Esophagus muscularis mucosa (tissue), 4 donors: ENCODE results near the gene PAK4. TPM values are rescaled to one million over a fixed set of nuclear protein-coding genes. Genes with fewer than 3 reads are reported as not detected.

Experiments
- DNase-seq: peaks from one replicate; pipeline ENCODE4 v3.0.0-alpha.2; 2017; ENCODE audit errors: extremely low spot score
- H3K27ac ChIP-seq, 4 donors: fragments of 200-600 bp; sonication (generic); replicated peaks in 1 of 4; 1 replicate in 3 of 4; 2 replicates in 1 of 4; pipeline ENCODE4 v1.5.1; 2016 to 2019; ENCODE audit warnings: mild to moderate bottlenecking in 1 of 4
- H3K27me3 ChIP-seq, 4 donors: fragments of 200-600 bp; sonication (generic); one replicate each; pipeline versions ENCODE4 v1.5.1 to v1.6.0; 2016 to 2019
- H3K36me3 ChIP-seq, 4 donors: fragments of 200-600 bp; sonication (generic); one replicate each; pipeline ENCODE4 v1.5.1; 2016 to 2019
- H3K4me1 ChIP-seq, 4 donors: fragments of 200-600 bp; sonication (generic); one replicate each; pipeline ENCODE4 v1.5.1; 2016 to 2019
- H3K4me3 ChIP-seq, 4 donors: fragments of 200-600 bp; sonication (generic); 1 replicate in 2 of 4; 2 replicates in 2 of 4; pipeline ENCODE4 v1.5.1; 2016 to 2019; ENCODE audit warnings: mild to moderate bottlenecking in 4 of 4, moderate library complexity in 1 of 4
- H3K9me3 ChIP-seq, 4 donors: fragments of 200-600 bp; sonication (generic); 1 replicate in 3 of 4; 2 replicates in 1 of 4; pipeline ENCODE4 v1.5.1; 2016 to 2019
- CTCF ChIP-seq, 3 experiments: fragments of 200-600 bp in 2 of 3; fragments of 450-650 bp in 1 of 3; sonication (generic) in 2 of 3; IDR thresholded peaks; one replicate each; pipeline ENCODE4 v1.5.1; 2017 to 2019; ENCODE audit warnings: antibody characterized with exemption in 3 of 3, mild to moderate bottlenecking in 2 of 3, moderate library complexity in 1 of 3
- EP300 ChIP-seq: sonication (generic); formaldehyde crosslinking; IDR thresholded peaks from one replicate; pipeline ENCODE4 v1.6.1; 2017; ENCODE audit warnings: antibody characterized with exemption
- POLR2A ChIP-seq: fragments of 450-650 bp; IDR thresholded peaks from one replicate; pipeline ENCODE4 v1.6.1; 2017; ENCODE audit warnings: antibody characterized with exemption, moderate library complexity, mild to moderate bottlenecking, low read depth
- POLR2AphosphoS5 ChIP-seq, 2 donors: sonication (generic); formaldehyde crosslinking; IDR thresholded peaks; one replicate each; pipeline ENCODE4 v1.6.1; 2017; ENCODE audit warnings: antibody characterized with exemption in 2 of 2
- WGBS: methylation state at CpG from one replicate; pipeline ENCODE4 v1.1.5; 2018; 5-methylcytosine and 5-hydroxymethylcytosine counted together
- intact Hi-C: fragments of 100-400 bp; cut with DNase I; formaldehyde crosslinking; loops from one replicate; pipeline ENCODE4 v1.15.1; 2023
- total RNA-seq, 4 donors: library from RNA; depleted of rRNA; stranded (reverse); fragments of >200 nt; gene quantifications; one replicate each; pipeline versions ENCODE4 v1.1.0 to v1.2.1, GENCODE V29; 2016

The PAK4 gene
- total RNA-seq, 4 donors from 2014 or later, result 8.3 to 18.4 (median 11.0) TPM

GRCh38 chr19:39082167-39082566, 43.4 kb upstream of the PAK4 start:
- no peaks in the 10 kb centered on the region for H3K36me3 ChIP-seq
- TF ChIP-seq POLR2AphosphoS5 (IDR thresholded peaks at IDR 0.05), result no peak
- TF ChIP-seq EP300, result no peak
- TF ChIP-seq CTCF (IDR thresholded peaks at IDR 0.05), result no peak
- no peak for TF ChIP-seq POLR2A
- H3K4me3 ChIP-seq, result no peak overlapping the region
- H3K27me3 ChIP-seq, result peaks cover 0 to 94% (median 29%) of the 10 kb centered on the region in 4 donors
- peaks cover 5 to 20% (median 17%) of the 10 kb centered on the region in 4 donors for H3K4me1 ChIP-seq
- no peak for DNase-seq
- intact Hi-C loops, result no loop called here
- H3K9me3 ChIP-seq, result no peaks in the 10 kb centered on the region
- 92% methylated on average over 7 of the region's 7 CpGs for WGBS
- no peak overlapping the region for H3K27ac ChIP-seq

- H3K27me3 ChIP-seq, result peaks cover 0 to 93% (median 29%) of the 10 kb centered on the region in 4 donors
These were observed 42.6 kb upstream of the PAK4 start for GRCh38 chr19:39082745-39083598.

GRCh38 chr19:39083599-39083982, 42.0 kb upstream of the PAK4 start:
- Histone ChIP-seq H3K27me3 (peaks cover 0 to 96% (median 29%) of the 10 kb centered on the region in 4 donors), H3K36me3 (no peaks in the 10 kb centered on the region), H3K4me1 (peaks cover 5 to 20% (median 17%) of the 10 kb centered on the region in 4 donors), H3K9me3 (no peaks in the 10 kb centered on the region), H3K27ac (no peak overlapping the region), H3K4me3 (peak overlapping the region in 3 of 4 donors; percentile 16 to 27 (median 26))
- WGBS, result 2% methylated on average over 10 of the region's 14 CpGs
- intact Hi-C loops, result no loop called here
- TF ChIP-seq EP300 (no peak), POLR2AphosphoS5 (IDR thresholded peaks at IDR 0.05) (no peak), POLR2A (no peak), CTCF (IDR thresholded peaks at IDR 0.05) (no peak)
- DNase-seq, result no peak

More at GRCh38 chr19:39082745-39083598, 42.6 kb upstream of the PAK4 start:
- Histone ChIP-seq H3K9me3 (no peaks in the 10 kb centered on the region), H3K27ac (no peak overlapping the region), H3K36me3 (no peaks in the 10 kb centered on the region), H3K4me3 (no peak overlapping the region), H3K4me1 (peaks cover 5 to 20% (median 17%) of the 10 kb centered on the region in 4 donors)
- 25% methylated on average over 15 of the region's 15 CpGs for whole genome bisulfite sequencing
- intact Hi-C loops, result no loop called here
- TF ChIP-seq POLR2AphosphoS5 (IDR thresholded peaks at IDR 0.05) (no peak), EP300 (no peak), POLR2A (no peak), CTCF (IDR thresholded peaks at IDR 0.05) (no peak)
- no peak for DNase-seq

GRCh38 chr19:39083983-39084731, 41.4 kb upstream of the PAK4 start, which contains the start of gene ACP7:
TSS of gene ACP7 (plus strand) at chr19:39084368. CDS start at chr19:39085270, 902 bp downstream.
- H3K27me3 ChIP-seq, result peaks cover 0 to 96% (median 29%) of the 10 kb centered on the region in 4 donors
- no peak within 1 kb of the TSS for H3K27ac ChIP-seq
- intact Hi-C loops, result no loop called here
- no peaks in the 10 kb centered on the region for H3K36me3 ChIP-seq
- TF ChIP-seq POLR2AphosphoS5 (IDR thresholded peaks at IDR 0.05), result no peak
- TF ChIP-seq CTCF (IDR thresholded peaks at IDR 0.05), result no peak
- no peak for TF ChIP-seq EP300
- H3K4me1 ChIP-seq, result peaks cover 5 to 20% (median 17%) of the 10 kb centered on the region in 4 donors
- H3K9me3 ChIP-seq, result no peaks in the 10 kb centered on the region
- DNase-seq, result no peak
- H3K4me3 ChIP-seq, result peak within 1 kb of the TSS in 3 of 4 donors; percentile 16 to 27 (median 26)
- 8% methylated on average over 22 of the region's 54 CpGs for WGBS
